CD14-positive monocyte (primary cell): ENCODE measurements around the gene ST7. TPM values are rescaled to one million over a fixed set of nuclear protein-coding genes. Genes with fewer than 3 reads are reported as not detected.

Experiments
- DNase-seq, 3 donors: peaks; one replicate each; pipeline ENCODE4 v3.0.0-alpha.2; 2011 to 2022
- H2AFZ ChIP-seq: 2 replicates; pipeline ENCODE4 v1.6.0; 2012; ENCODE audit warnings: mild to moderate bottlenecking, low read depth, low read length, inconsistent platforms; ENCODE audit not compliant: insufficient read depth, poor library complexity, severe bottlenecking
- H3K27ac ChIP-seq, 2 donors: 1 replicate in 1 of 2; 2 replicates in 1 of 2; pipeline ENCODE4 v1.5.1; 2012 to 2013; ENCODE audit warnings: low read length in 2 of 2, control low read depth in 1 of 2, inconsistent platforms in 1 of 2, low read depth in 1 of 2, mild to moderate bottlenecking in 1 of 2
- H3K27me3 ChIP-seq, 2 donors: one replicate each; pipeline versions ENCODE4 v1.6.0 to v1.6.1; 2011 to 2013; ENCODE audit warnings: low read length in 2 of 2; ENCODE audit not compliant: control insufficient read depth in 2 of 2, insufficient read depth in 2 of 2
- H3K36me3 ChIP-seq, 2 donors: replicated peaks in 1 of 2; 1 replicate in 1 of 2; 2 replicates in 1 of 2; pipeline versions ENCODE4 v1.5.1 to v1.6.1; 2012 to 2013; ENCODE audit warnings: low read length in 2 of 2, control low read depth in 1 of 2, inconsistent platforms in 1 of 2, mild to moderate bottlenecking in 1 of 2; ENCODE audit not compliant: insufficient read depth in 2 of 2, control insufficient read depth in 1 of 2
- H3K4me1 ChIP-seq, 2 donors: 1 replicate in 1 of 2; 2 replicates in 1 of 2; pipeline versions ENCODE4 v1.5.1 to v1.6.1; 2012 to 2013; ENCODE audit warnings: low read length in 2 of 2, control low read depth in 1 of 2, inconsistent platforms in 1 of 2, mild to moderate bottlenecking in 1 of 2, moderate library complexity in 1 of 2; ENCODE audit not compliant: insufficient read depth in 2 of 2, control insufficient read depth in 1 of 2
- H3K4me2 ChIP-seq: replicated peaks from 2 replicates; pipeline ENCODE3; 2012; ENCODE audit warnings: low read length, moderate library complexity, mild to moderate bottlenecking; ENCODE audit not compliant: poor library complexity, severe bottlenecking; ENCODE audit errors: extremely low read depth
- H3K4me3 ChIP-seq, 3 experiments: fragments of 200-600 bp in 1 of 3; sonication (generic) in 1 of 3; replicated peaks in 1 of 3; 1 replicate in 2 of 3; 2 replicates in 1 of 3; pipeline ENCODE4 v1.5.1; 2011 to 2013; ENCODE audit warnings: low read length in 3 of 3, mild to moderate bottlenecking in 3 of 3, control low read depth in 2 of 3, low read depth in 2 of 3, inconsistent platforms in 1 of 3, moderate library complexity in 1 of 3
- H3K79me2 ChIP-seq: 2 replicates; pipeline ENCODE4 v1.6.0; 2012; ENCODE audit warnings: mild to moderate bottlenecking, control low read depth, inconsistent platforms, low read length, moderate library complexity; ENCODE audit not compliant: insufficient read depth
- H3K9ac ChIP-seq: 2 replicates; pipeline ENCODE4 v1.6.0; 2017; ENCODE audit warnings: low read length, mild to moderate bottlenecking; ENCODE audit not compliant: insufficient read depth, poor library complexity, severe bottlenecking
- H3K9me3 ChIP-seq, 2 donors: replicated peaks in 1 of 2; 1 replicate in 1 of 2; 2 replicates in 1 of 2; pipeline versions ENCODE4 v1.5.1 to v1.6.1; 2012 to 2013; ENCODE audit warnings: low read length in 2 of 2, control low read depth in 1 of 2; ENCODE audit not compliant: control insufficient read depth in 1 of 2, insufficient read depth in 1 of 2
- H4K20me1 ChIP-seq: 2 replicates; pipeline ENCODE4 v1.6.0; 2012; ENCODE audit warnings: mild to moderate bottlenecking, low read length, control low read depth, moderate library complexity; ENCODE audit not compliant: insufficient read depth
- H3K27ac Mint-ChIP-seq, 7 donors: one replicate each; pipeline ENCODE4 v1.8.0; 2020; ENCODE audit warnings: mild to moderate bottlenecking in 7 of 7, mixed read lengths in 7 of 7, moderate library complexity in 6 of 7, inconsistent platforms in 2 of 7
- H3K27me3 Mint-ChIP-seq, 3 donors: one replicate each; pipeline ENCODE4 v1.8.0; 2021 to 2022; ENCODE audit warnings: low read depth in 3 of 3, mild to moderate bottlenecking in 3 of 3, mixed read lengths in 3 of 3, moderate library complexity in 3 of 3, inconsistent platforms in 1 of 3
- H3K36me3 Mint-ChIP-seq, 2 donors: one replicate each; pipeline ENCODE4 v1.8.0; 2020; ENCODE audit warnings: mixed read lengths in 2 of 2, inconsistent platforms in 1 of 2, mild to moderate bottlenecking in 1 of 2
- H3K4me1 Mint-ChIP-seq: one replicate; pipeline ENCODE4 v1.8.0; 2020; ENCODE audit warnings: mild to moderate bottlenecking, mixed read lengths
- H3K4me3 Mint-ChIP-seq, 2 donors: one replicate each; pipeline ENCODE4 v1.8.0; 2020; ENCODE audit warnings: mild to moderate bottlenecking in 2 of 2, mixed read lengths in 2 of 2, moderate library complexity in 1 of 2
- H3K9me3 Mint-ChIP-seq, 7 donors: one replicate each; pipeline ENCODE4 v1.8.0; 2020 to 2022; ENCODE audit warnings: mixed read lengths in 7 of 7, mild to moderate bottlenecking in 6 of 7, moderate library complexity in 6 of 7, inconsistent platforms in 2 of 7
- WGBS: methylation state at CpG from one replicate; pipeline ENCODE4 v1.1.5; 2013; ENCODE audit warnings: missing lambda C conversion rate; ENCODE audit not compliant: insufficient coverage; 5-methylcytosine and 5-hydroxymethylcytosine counted together
- intact Hi-C, 2 donors: fragments of 100-400 bp; cut with micrococcal nuclease; formaldehyde crosslinking; loops; one replicate each; pipeline versions ENCODE4 v1.15.0 to v1.15.1; 2023
- polyA plus RNA-seq, 3 donors: library from polyadenylated mRNA; depleted of rRNA in 1 of 3; unstranded in 2 of 3; stranded (reverse) in 1 of 3; fragments of 300-500 nt in 2 of 3; fragments of >200 nt in 1 of 3; fragmentation: Illumina TruSeq in 2 of 3; gene quantifications; 1 replicate in 2 of 3; 2 replicates in 1 of 3; pipeline ENCODE4 v1.2.3, GENCODE V29; 2012 to 2021
- TF ChIP-seq, protein P1 (sequence below): fragments of 200-600 bp; IDR thresholded peaks from one replicate; pipeline ENCODE4 v1.8.0; 2022; ENCODE audit warnings: antibody characterized with exemption, mild to moderate bottlenecking

The ST7 gene
- polyA plus RNA-seq, 3 donors, result 3.6 to 5.5 (median 4.1) TPM

DNA sequence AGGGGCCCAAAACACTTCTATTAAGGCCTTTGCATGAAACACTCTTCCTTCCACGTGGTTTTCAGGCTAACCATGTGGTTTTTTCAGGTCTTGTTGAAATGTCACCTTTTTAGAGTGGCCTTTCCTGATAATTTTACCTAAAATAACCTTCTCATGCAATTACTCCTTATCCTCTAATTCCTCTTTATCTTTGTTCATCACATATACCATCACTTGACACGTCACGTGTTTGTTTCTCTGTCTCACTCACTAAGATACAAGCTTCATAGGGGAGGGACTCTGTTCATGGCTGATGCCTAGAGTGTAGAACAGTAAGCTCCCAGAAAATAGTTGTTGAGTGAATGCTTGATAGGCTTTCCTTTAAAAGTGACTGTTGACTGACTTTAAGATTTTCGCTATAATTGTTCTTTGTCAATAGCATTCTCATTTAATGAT, 63.7 kb downstream of the ST7 start:
- Histone ChIP-seq H3K9me3 (no peaks in the 10 kb centered on the region), H3K4me3 (no peak overlapping the region), H3K36me3 (no peaks in the 10 kb centered on the region), H3K27me3 (no peaks in the 10 kb centered on the region), H3K4me2 (no peak overlapping the region), H3K4me1 (peaks cover 0 to 15% of the 10 kb centered on the region in 2 donors), H3K9ac (no peak overlapping the region), H2AFZ (no peak overlapping the region), H4K20me1 (no peaks in the 10 kb centered on the region), H3K79me2 (no peaks in the 10 kb centered on the region), H3K27ac (no peak overlapping the region)
- Mint-ChIP-seq H3K36me3 (no peaks in the 10 kb centered on the region), H3K4me3 (no peak overlapping the region), H3K27me3 (no peaks in the 10 kb centered on the region), H3K9me3 (no peaks in the 10 kb centered on the region), H3K4me1 (peaks cover 22% of the 10 kb centered on the region), H3K27ac (no peak overlapping the region)
- TF ChIP-seq, protein P1, sequence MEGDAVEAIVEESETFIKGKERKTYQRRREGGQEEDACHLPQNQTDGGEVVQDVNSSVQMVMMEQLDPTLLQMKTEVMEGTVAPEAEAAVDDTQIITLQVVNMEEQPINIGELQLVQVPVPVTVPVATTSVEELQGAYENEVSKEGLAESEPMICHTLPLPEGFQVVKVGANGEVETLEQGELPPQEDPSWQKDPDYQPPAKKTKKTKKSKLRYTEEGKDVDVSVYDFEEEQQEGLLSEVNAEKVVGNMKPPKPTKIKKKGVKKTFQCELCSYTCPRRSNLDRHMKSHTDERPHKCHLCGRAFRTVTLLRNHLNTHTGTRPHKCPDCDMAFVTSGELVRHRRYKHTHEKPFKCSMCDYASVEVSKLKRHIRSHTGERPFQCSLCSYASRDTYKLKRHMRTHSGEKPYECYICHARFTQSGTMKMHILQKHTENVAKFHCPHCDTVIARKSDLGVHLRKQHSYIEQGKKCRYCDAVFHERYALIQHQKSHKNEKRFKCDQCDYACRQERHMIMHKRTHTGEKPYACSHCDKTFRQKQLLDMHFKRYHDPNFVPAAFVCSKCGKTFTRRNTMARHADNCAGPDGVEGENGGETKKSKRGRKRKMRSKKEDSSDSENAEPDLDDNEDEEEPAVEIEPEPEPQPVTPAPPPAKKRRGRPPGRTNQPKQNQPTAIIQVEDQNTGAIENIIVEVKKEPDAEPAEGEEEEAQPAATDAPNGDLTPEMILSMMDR, result no peak
- intact Hi-C loops, result no loop called here
- WGBS, result 43% methylated on average over 1 of the region's 4 CpGs
- no peak for DNase-seq

- no peak overlapping the region for H2AFZ ChIP-seq
- no peaks in the 10 kb centered on the region for H3K9me3 Mint-ChIP-seq
- DNase-seq, result no peak
- no peaks in the 10 kb centered on the region for H3K79me2 ChIP-seq
- H3K36me3 Mint-ChIP-seq, result no peaks in the 10 kb centered on the region
- H4K20me1 ChIP-seq, result no peaks in the 10 kb centered on the region
- no peak overlapping the region for H3K4me3 Mint-ChIP-seq
- intact Hi-C loops, result no loop called here
- H3K4me1 ChIP-seq, result peaks cover 0 to 15% of the 10 kb centered on the region in 2 donors
- no peak overlapping the region for H3K27ac Mint-ChIP-seq
- TF ChIP-seq, protein P1, result no peak
- H3K4me1 Mint-ChIP-seq, result peaks cover 21% of the 10 kb centered on the region
- no peaks in the 10 kb centered on the region for H3K27me3 ChIP-seq
- H3K27ac ChIP-seq, result no peak overlapping the region
- 67% methylated on average over 1 of the region's 4 CpGs for WGBS
- no peak overlapping the region for H3K4me2 ChIP-seq
- no peaks in the 10 kb centered on the region for H3K36me3 ChIP-seq
- no peak overlapping the region for H3K4me3 ChIP-seq
- H3K9ac ChIP-seq, result no peak overlapping the region
- H3K27me3 Mint-ChIP-seq, result no peaks in the 10 kb centered on the region
- H3K9me3 ChIP-seq, result no peaks in the 10 kb centered on the region
These were observed 64.5 kb downstream of the ST7 start for GRCh38 chr7:117017702-117018266.
